BE2C (cell line): Measurements from ENCODE around the gene C1QTNF1.

Source experiments
- DNase-seq: peaks from one replicate; pipeline ENCODE4 v3.0.0-alpha.2; 2020
- H3K27me3 ChIP-seq: fragments of 250-450 bp; sonication (Bioruptor Pico); 2 replicates; pipeline ENCODE4 v1.5.1; 2020; ENCODE audit warnings: mild to moderate bottlenecking
- H3K36me3 ChIP-seq: fragments of 250-450 bp; sonication (Bioruptor Pico); 2 replicates; pipeline ENCODE4 v1.5.1; 2020; ENCODE audit warnings: mild to moderate bottlenecking
- H3K4me1 ChIP-seq: fragments of 250-450 bp; sonication (Bioruptor Pico); 2 replicates; pipeline ENCODE4 v1.5.1; 2020
- H3K4me3 ChIP-seq: 2 replicates; pipeline ENCODE4 v1.5.1; 2011; ENCODE audit warnings: low read depth, low read length
- H3K9me3 ChIP-seq: fragments of 250-450 bp; sonication (Bioruptor Pico); 2 replicates; pipeline ENCODE4 v1.5.1; 2020
- CTCF ChIP-seq: IDR thresholded peaks from 2 replicates; pipeline ENCODE4 v1.5.1; 2012; ENCODE audit warnings: mild to moderate bottlenecking, low read depth, low read length

Gene C1QTNF1

GRCh38 chr17:79003661-79004411 lies 20.1 kb upstream of the C1QTNF1 start:
- Histone ChIP-seq H3K27me3 (no peaks in the 10 kb centered on the region), H3K4me3 (no peak overlapping the region), H3K36me3 (peaks cover 13% of the 10 kb centered on the region)

GRCh38 chr17:79005063-79005861 lies 18.7 kb upstream of the C1QTNF1 start:
- DNase-seq: no peak
- H3K9me3 ChIP-seq: no peaks in the 10 kb centered on the region
- no peak for TF ChIP-seq CTCF
- H3K27me3 ChIP-seq: no peaks in the 10 kb centered on the region
- peaks cover 7% of the 10 kb centered on the region; the same call in 1 of the 2 replicates for H3K36me3 ChIP-seq
- H3K4me3 ChIP-seq: no peak overlapping the region
- peaks cover 3% of the 10 kb centered on the region; the same call in 1 of the 2 replicates for H3K4me1 ChIP-seq

More at GRCh38 chr17:79003661-79004411, 20.1 kb upstream of the C1QTNF1 start:
- Histone ChIP-seq H3K4me1 (peaks cover 3% of the 10 kb centered on the region; the same call in 1 of the 2 replicates), H3K9me3 (no peaks in the 10 kb centered on the region)
- no peak for TF ChIP-seq CTCF
- no peak for DNase-seq

- Histone ChIP-seq H3K4me3 (no peak overlapping the region), H3K4me1 (peaks cover 4% of the 10 kb centered on the region; the same call in 1 of the 2 replicates), H3K9me3 (no peaks in the 10 kb centered on the region), H3K36me3 (peaks cover 7% of the 10 kb centered on the region; the same call in 1 of the 2 replicates), H3K27me3 (no peaks in the 10 kb centered on the region)
- DNase-seq: no peak
- no peak for TF ChIP-seq CTCF
Observed at GRCh38 chr17:79006046-79006445, 17.9 kb upstream of the C1QTNF1 start.

- Histone ChIP-seq H3K9me3 (no peaks in the 10 kb centered on the region), H3K36me3 (peaks cover 7% of the 10 kb centered on the region; the same call in 1 of the 2 replicates), H3K4me1 (peaks cover 4% of the 10 kb centered on the region; the same call in 1 of the 2 replicates), H3K4me3 (no peak overlapping the region), H3K27me3 (no peaks in the 10 kb centered on the region)
- no peak for DNase-seq
- no peak for TF ChIP-seq CTCF
Observed at GRCh38 chr17:79006794-79007503, 17.0 kb upstream of the C1QTNF1 start.

- Histone ChIP-seq H3K36me3 (peaks cover 3% of the 10 kb centered on the region; the same call in 1 of the 2 replicates), H3K9me3 (no peaks in the 10 kb centered on the region), H3K4me1 (peaks cover 4% of the 10 kb centered on the region; the same call in 1 of the 2 replicates), H3K4me3 (no peak overlapping the region), H3K27me3 (no peaks in the 10 kb centered on the region)
- no peak for DNase-seq
- TF ChIP-seq CTCF: no peak
Observed at GRCh38 chr17:79007504-79008381, 16.2 kb upstream of the C1QTNF1 start.
